ENCODE measurements around the gene STK36.

GRCh38 chr2:218663901-218664300 is 8.0 kb upstream of the STK36 start:
- TF ChIP-seq ESRRA (CRISPR knock-in tag; IDR thresholded peaks at IDR 0.05; ENCODE audit: borderline replicate concordance) = no peak
- TF ChIP-seq ATF2 (CRISPR knock-in tag; IDR thresholded peaks at IDR 0.05; ENCODE audit: borderline replicate concordance, low read depth) = no peak
- no peak for TF ChIP-seq MAX (CRISPR knock-in tag; IDR thresholded peaks at IDR 0.05)
- TF ChIP-seq RELA (CRISPR knock-in tag; IDR thresholded peaks at IDR 0.05; ENCODE audit: borderline replicate concordance) = no peak
- no peak for TF ChIP-seq E2F4 (CRISPR knock-in tag; IDR thresholded peaks at IDR 0.05; ENCODE audit: borderline replicate concordance, low read depth)
- no peak for TF ChIP-seq CTCF (IDR thresholded peaks at IDR 0.05)
- no peak for TF ChIP-seq PRDM15 (CRISPR knock-in tag; IDR thresholded peaks at IDR 0.05)
- no peak for TF ChIP-seq SMAD3 (CRISPR knock-in tag; IDR thresholded peaks at IDR 0.05; ENCODE audit: borderline replicate concordance)
- no peak for TF ChIP-seq USF2 (CRISPR knock-in tag; IDR thresholded peaks at IDR 0.05)
- TF ChIP-seq USF1 (CRISPR knock-in tag; IDR thresholded peaks at IDR 0.05) = no peak
- TF ChIP-seq NR2C2 (CRISPR knock-in tag; IDR thresholded peaks at IDR 0.05) = no peak

Data from WTC11 (cell line).